OCI-LY7 (cell line): Measurements from ENCODE around the gene CDKN2B-AS1.

Source experiments
- EZH2phosphoT487 ChIP-seq: fragments of 200-600 bp; sonication (generic); IDR thresholded peaks from 2 replicates; pipeline ENCODE4 v1.6.1; 2018; ENCODE audit warnings: low read depth, borderline replicate concordance, mild to moderate bottlenecking, mixed run types, antibody characterized with exemption, low read length, moderate library complexity, mixed read lengths
- TF ChIP-seq, protein P1 (sequence below): fragments of 200-600 bp; sonication (generic); conservative IDR thresholded peaks from 2 replicates; pipeline ENCODE4 v1.5.1; 2014; ENCODE audit warnings: mild to moderate bottlenecking, antibody characterized with exemption, low read length, moderate library complexity, mixed read lengths

DNA sequence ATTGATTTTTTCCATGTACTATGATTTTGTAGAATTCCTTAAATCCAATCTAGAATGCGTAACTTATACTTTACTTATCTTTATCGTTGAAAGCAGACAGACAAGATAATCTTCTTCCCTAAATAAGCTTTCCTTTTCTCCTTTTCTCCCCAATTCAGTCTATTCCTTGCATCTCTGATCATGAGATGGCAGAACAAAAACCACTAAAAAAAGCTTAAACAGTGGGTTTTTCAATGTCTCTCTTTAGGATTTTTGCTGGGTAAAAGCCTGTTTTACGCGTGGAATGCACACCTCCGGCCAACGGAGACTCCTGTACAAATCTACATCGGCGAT is 13.8 kb downstream of the CDKN2B-AS1 start:
- TF ChIP-seq, protein P1, sequence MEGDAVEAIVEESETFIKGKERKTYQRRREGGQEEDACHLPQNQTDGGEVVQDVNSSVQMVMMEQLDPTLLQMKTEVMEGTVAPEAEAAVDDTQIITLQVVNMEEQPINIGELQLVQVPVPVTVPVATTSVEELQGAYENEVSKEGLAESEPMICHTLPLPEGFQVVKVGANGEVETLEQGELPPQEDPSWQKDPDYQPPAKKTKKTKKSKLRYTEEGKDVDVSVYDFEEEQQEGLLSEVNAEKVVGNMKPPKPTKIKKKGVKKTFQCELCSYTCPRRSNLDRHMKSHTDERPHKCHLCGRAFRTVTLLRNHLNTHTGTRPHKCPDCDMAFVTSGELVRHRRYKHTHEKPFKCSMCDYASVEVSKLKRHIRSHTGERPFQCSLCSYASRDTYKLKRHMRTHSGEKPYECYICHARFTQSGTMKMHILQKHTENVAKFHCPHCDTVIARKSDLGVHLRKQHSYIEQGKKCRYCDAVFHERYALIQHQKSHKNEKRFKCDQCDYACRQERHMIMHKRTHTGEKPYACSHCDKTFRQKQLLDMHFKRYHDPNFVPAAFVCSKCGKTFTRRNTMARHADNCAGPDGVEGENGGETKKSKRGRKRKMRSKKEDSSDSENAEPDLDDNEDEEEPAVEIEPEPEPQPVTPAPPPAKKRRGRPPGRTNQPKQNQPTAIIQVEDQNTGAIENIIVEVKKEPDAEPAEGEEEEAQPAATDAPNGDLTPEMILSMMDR = no peak
- TF ChIP-seq EZH2phosphoT487 = no peak
